ENCODE data around the gene UST. TPM values are rescaled to one million over a fixed set of nuclear protein-coding genes. Genes with fewer than 3 reads are reported as not detected.

UST gene
- total and polyA plus RNA-seq, 2 of the 8 experiments (the other 6 are each of a cell fraction or from before 2014, with no cell fraction given) = 13.5 to 34.5 TPM

GRCh38 chr6:148790817-148791216 is 44.0 kb downstream of the UST start (continued):
- no peak for TF ChIP-seq CHD7 (IDR thresholded peaks at IDR 0.05; ENCODE audit: insufficient replicate concordance, low read length)
- no peak for TF ChIP-seq ASH2L (IDR thresholded peaks at IDR 0.05; ENCODE audit: low read length)

Data from H1 (cell line).